HepG2 (cell line): ENCODE results near the gene TRAPPC12. TPM values are rescaled to one million over a fixed set of nuclear protein-coding genes. Genes with fewer than 3 reads are reported as not detected.

Experiments
- AKNA ChIP-seq: sonication (generic); formaldehyde crosslinking; IDR thresholded peaks from 2 replicates; pipeline ENCODE4 v1.4.0; 2020; ENCODE audit warnings: missing genetic modification reagents, borderline replicate concordance
- CEBPG ChIP-seq: IDR thresholded peaks from 2 replicates; pipeline ENCODE4 v1.6.1; 2016
- CENPX ChIP-seq: sonication (generic); formaldehyde crosslinking; IDR thresholded peaks from 2 replicates; pipeline ENCODE4 v1.9.0; 2021; ENCODE audit warnings: mild to moderate bottlenecking, missing genetic modification reagents, moderate library complexity
- CREM ChIP-seq, 2 experiments: sonication (generic) in 1 of 2; formaldehyde crosslinking in 1 of 2; IDR thresholded peaks; 2 replicates each; pipeline versions ENCODE4 v1.4.0 to v1.6.1; 2016 to 2020; ENCODE audit warnings: antibody characterized with exemption in 1 of 2, mild to moderate bottlenecking in 1 of 2, missing genetic modification reagents in 1 of 2
- DPF2 ChIP-seq: sonication (generic); formaldehyde crosslinking; IDR thresholded peaks from 2 replicates; pipeline ENCODE4 v1.4.0; 2020; ENCODE audit warnings: mild to moderate bottlenecking, low read depth, missing genetic modification reagents, borderline replicate concordance
- FOXA3 ChIP-seq: IDR thresholded peaks from 2 replicates; pipeline ENCODE4 v1.6.1; 2016; ENCODE audit warnings: missing genetic modification reagents, missing compliant biosample characterization
- HNF1B ChIP-seq: sonication (generic); formaldehyde crosslinking; IDR thresholded peaks from 2 replicates; pipeline ENCODE4 v1.5.1; 2020; ENCODE audit warnings: mild to moderate bottlenecking, moderate library complexity, missing genetic modification reagents
- HOXA5 ChIP-seq: sonication (generic); formaldehyde crosslinking; IDR thresholded peaks from 2 replicates; pipeline ENCODE4 v1.4.0; 2020; ENCODE audit warnings: missing genetic modification reagents
- ISL2 ChIP-seq: sonication (generic); formaldehyde crosslinking; IDR thresholded peaks from 2 replicates; pipeline ENCODE4 v1.5.0; 2020; ENCODE audit warnings: missing genetic modification reagents
- ISX ChIP-seq: sonication (generic); formaldehyde crosslinking; conservative IDR thresholded peaks from 2 replicates; pipeline ENCODE4 v1.5.0; 2020; ENCODE audit warnings: missing genetic modification reagents
- NONO ChIP-seq, 2 experiments: fragments of 450-650 bp in 1 of 2; sonication (generic) in 1 of 2; formaldehyde crosslinking in 1 of 2; IDR thresholded peaks in 1 of 2; conservative IDR thresholded peaks in 1 of 2; 2 replicates each; pipeline versions ENCODE4 v1.6.1 to v1.8.0; 2017 to 2022; ENCODE audit warnings: mild to moderate bottlenecking in 1 of 2, missing genetic modification reagents in 1 of 2, moderate library complexity in 1 of 2
- NR3C1 ChIP-seq: sonication (generic); formaldehyde crosslinking; IDR thresholded peaks from 2 replicates; pipeline ENCODE4 v1.4.0; 2020; ENCODE audit warnings: missing genetic modification reagents
- RARA ChIP-seq: IDR thresholded peaks from 2 replicates; pipeline ENCODE4 v1.6.1; 2016; ENCODE audit warnings: missing genetic modification reagents, missing compliant biosample characterization
- RFXAP ChIP-seq: sonication (generic); formaldehyde crosslinking; IDR thresholded peaks from 2 replicates; pipeline ENCODE4 v1.4.0; 2020; ENCODE audit warnings: missing genetic modification reagents, borderline replicate concordance
- TEAD3 ChIP-seq: optimal IDR thresholded peaks from 2 replicates; pipeline ENCODE3; 2016; ENCODE audit warnings: borderline replicate concordance
- ZBTB42 ChIP-seq: sonication (generic); formaldehyde crosslinking; IDR thresholded peaks from 2 replicates; pipeline ENCODE4 v1.5.0; 2020; ENCODE audit warnings: mild to moderate bottlenecking, missing genetic modification reagents
- ZBTB7B ChIP-seq: sonication (generic); formaldehyde crosslinking; IDR thresholded peaks from 2 replicates; pipeline ENCODE4 v1.4.0; 2020; ENCODE audit warnings: missing genetic modification reagents
- ZNF121 ChIP-seq: sonication (generic); formaldehyde crosslinking; IDR thresholded peaks from 2 replicates; pipeline ENCODE4 v1.5.0; 2020; ENCODE audit warnings: mild to moderate bottlenecking, missing genetic modification reagents
- ZNF333 ChIP-seq: sonication (generic); formaldehyde crosslinking; IDR thresholded peaks from 2 replicates; pipeline ENCODE4 v1.4.0; 2020; ENCODE audit warnings: mild to moderate bottlenecking, missing genetic modification reagents, borderline replicate concordance
- ZNF512B ChIP-seq: sonication (generic); formaldehyde crosslinking; IDR thresholded peaks from 2 replicates; pipeline ENCODE4 v1.5.1; 2020; ENCODE audit warnings: missing genetic modification reagents, mild to moderate bottlenecking, borderline replicate concordance
- ZNF784 ChIP-seq: sonication (generic); formaldehyde crosslinking; IDR thresholded peaks from 2 replicates; pipeline ENCODE4 v1.5.1; 2020; ENCODE audit warnings: missing genetic modification reagents, mild to moderate bottlenecking, borderline replicate concordance
- polyA plus RNA-seq, 8 experiments: library from polyadenylated mRNA; depleted of rRNA in 3 of 8; stranded (reverse) in 7 of 8; unstranded in 1 of 8; fragments of >200 nt; fragmentation: Illumina TruSeq in 4 of 8; extraction: Trizol in 4 of 8; gene quantifications; 2 replicates each; pipeline versions ENCODE4 v1.2.1 to v1.2.3, GENCODE V29; 2011 to 2016; ENCODE audit warnings: low read depth in 4 of 8, missing spikeins in 1 of 8, mixed read lengths in 1 of 8; ENCODE audit not compliant: insufficient read depth in 1 of 8
- total RNA-seq, 5 experiments: library from RNA; depleted of rRNA; stranded (reverse); fragments of >200 nt; fragmentation: Illumina TruSeq; extraction: Trizol; gene quantifications; 2 replicates each; pipeline ENCODE4 v1.2.3, GENCODE V29; 2016; ENCODE audit warnings: low read depth in 1 of 5

The TRAPPC12 gene
- total and polyA plus RNA-seq, 2 of the 13 experiments (the other 11 are each of a cell fraction or from before 2014, with no cell fraction given): 46.4 to 97.7 TPM

- TF ChIP-seq CREM (IDR thresholded peaks at IDR 0.05) (peak; percentile 10; the same call in 1 of the 2 replicates), CREM (CRISPR knock-in tag; IDR thresholded peaks at IDR 0.05) (no peak), ZBTB7B (no peak), TEAD3 (CRISPR knock-in tag) (peak; percentile 84), ZNF784 (no peak), ZNF333 (CRISPR knock-in tag) (no peak), DPF2 (CRISPR knock-in tag) (no peak), ZBTB42 (CRISPR knock-in tag) (no peak), ZNF121 (no peak), NONO (IDR thresholded peaks at IDR 0.05) (no peak), NONO (CRISPR knock-in tag; conservative IDR thresholded peaks at IDR 0.05) (no peak), ISX (no peak), ISL2 (CRISPR knock-in tag) (0 out of 2 replicates have a peak, but pooled peaks have one; percentile 12), AKNA (no peak), RARA (0 out of 2 replicates have a peak, but pooled peaks have one; percentile 20), CEBPG (CRISPR knock-in tag) (no peak), HNF1B (CRISPR knock-in tag) (no peak), CENPX (CRISPR knock-in tag) (no peak), ZNF512B (CRISPR knock-in tag) (no peak), FOXA3 (CRISPR knock-in tag) (no peak), RFXAP (CRISPR knock-in tag) (no peak), NR3C1 (no peak), HOXA5 (CRISPR knock-in tag) (no peak)
Observed at GRCh38 chr2:3523551-3524041, 144.1 kb downstream of the TRAPPC12 start (continued).
